Measurements from ENCODE around the gene TNS4. TPM values are rescaled to one million over a fixed set of nuclear protein-coding genes. Genes with fewer than 3 reads are reported as not detected.

TNS4 gene
- total RNA-seq, 2 experiments from 2014 or later, result 0.22 to 0.97 TPM

DNA sequence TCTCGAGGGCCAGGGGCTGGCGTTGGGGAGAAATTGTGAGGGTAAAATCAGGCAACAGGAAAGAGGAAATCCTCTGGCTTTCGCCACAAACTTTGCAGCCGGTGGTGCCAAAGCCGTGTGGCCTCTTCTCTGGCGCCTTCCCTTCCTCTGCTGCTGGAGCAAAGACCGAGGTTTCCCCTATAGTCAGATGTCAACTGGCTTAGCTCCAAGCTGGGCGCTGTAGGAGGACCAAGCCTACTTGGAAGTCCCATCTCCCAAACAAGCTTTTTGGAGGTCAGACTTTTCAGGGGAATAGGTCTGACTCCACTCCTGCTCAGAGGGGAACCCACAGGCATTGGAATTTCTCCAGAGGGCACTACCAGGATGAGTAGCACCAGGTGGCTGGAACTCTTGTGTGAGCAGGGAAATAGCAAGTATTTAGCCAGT, 53.2 kb downstream of the TNS4 start:
- H3K9me3 ChIP-seq (ENCODE audit: low read length), result no peaks in the 10 kb centered on the region
- no peaks in the 10 kb centered on the region for H3K9me2 ChIP-seq (ENCODE audit: insufficient read depth, low read length)
- CTCF ChIA-PET (ENCODE audit: unreplicated experiment), result no interaction called here
- no peak overlapping the region for H3K4me3 ChIP-seq (ENCODE audit: low read depth, low read length, poor library complexity, severe bottlenecking)
- POLR2A ChIA-PET, result no interaction called here
- DNase-seq (ENCODE audit: low spot score), result no peak
- H4K20me1 ChIP-seq (ENCODE audit: insufficient read depth, low read length), result no peaks in the 10 kb centered on the region
- no peaks in the 10 kb centered on the region for H3K36me3 ChIP-seq (ENCODE audit: insufficient read depth, low read length)
- BruUV-seq (replicated peaks), result no TSS peak
- no peaks in the 10 kb centered on the region for H3K79me2 ChIP-seq (ENCODE audit: insufficient read depth, low read depth, low read length)
- no peak overlapping the region for H2AFZ ChIP-seq (ENCODE audit: low read length)
- TF ChIP-seq, protein P1, sequence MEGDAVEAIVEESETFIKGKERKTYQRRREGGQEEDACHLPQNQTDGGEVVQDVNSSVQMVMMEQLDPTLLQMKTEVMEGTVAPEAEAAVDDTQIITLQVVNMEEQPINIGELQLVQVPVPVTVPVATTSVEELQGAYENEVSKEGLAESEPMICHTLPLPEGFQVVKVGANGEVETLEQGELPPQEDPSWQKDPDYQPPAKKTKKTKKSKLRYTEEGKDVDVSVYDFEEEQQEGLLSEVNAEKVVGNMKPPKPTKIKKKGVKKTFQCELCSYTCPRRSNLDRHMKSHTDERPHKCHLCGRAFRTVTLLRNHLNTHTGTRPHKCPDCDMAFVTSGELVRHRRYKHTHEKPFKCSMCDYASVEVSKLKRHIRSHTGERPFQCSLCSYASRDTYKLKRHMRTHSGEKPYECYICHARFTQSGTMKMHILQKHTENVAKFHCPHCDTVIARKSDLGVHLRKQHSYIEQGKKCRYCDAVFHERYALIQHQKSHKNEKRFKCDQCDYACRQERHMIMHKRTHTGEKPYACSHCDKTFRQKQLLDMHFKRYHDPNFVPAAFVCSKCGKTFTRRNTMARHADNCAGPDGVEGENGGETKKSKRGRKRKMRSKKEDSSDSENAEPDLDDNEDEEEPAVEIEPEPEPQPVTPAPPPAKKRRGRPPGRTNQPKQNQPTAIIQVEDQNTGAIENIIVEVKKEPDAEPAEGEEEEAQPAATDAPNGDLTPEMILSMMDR (conservative IDR thresholded peaks at IDR 0.05; ENCODE audit: low read length), result no peak
- no peak for TF ChIP-seq EZH2phosphoT487 (IDR thresholded peaks at IDR 0.05; ENCODE audit: borderline replicate concordance, low read depth, low read length)
- intact Hi-C loops (cut with micrococcal nuclease; ENCODE audit: unreplicated experiment), result no loop called here
- no peak overlapping the region for H3K27ac ChIP-seq (ENCODE audit: low read depth, low read length, poor library complexity, severe bottlenecking)
- no peak overlapping the region for H3K4me2 ChIP-seq (ENCODE audit: low read length)
- H3K4me1 ChIP-seq (ENCODE audit: insufficient read depth, low read length, poor library complexity, severe bottlenecking), result no peaks in the 10 kb centered on the region

- Histone ChIP-seq H2AFZ (ENCODE audit: low read length) (no peak overlapping the region), H3K79me2 (ENCODE audit: insufficient read depth, low read depth, low read length) (no peaks in the 10 kb centered on the region), H3K4me3 (ENCODE audit: low read depth, low read length, poor library complexity, severe bottlenecking) (no peak overlapping the region), H3K36me3 (ENCODE audit: insufficient read depth, low read length) (no peaks in the 10 kb centered on the region), H3K9me3 (ENCODE audit: low read length) (no peaks in the 10 kb centered on the region), H4K20me1 (ENCODE audit: insufficient read depth, low read length) (no peaks in the 10 kb centered on the region), H3K4me2 (ENCODE audit: low read length) (no peak overlapping the region), H3K27ac (ENCODE audit: low read depth, low read length, poor library complexity, severe bottlenecking) (no peak overlapping the region), H3K4me1 (ENCODE audit: insufficient read depth, low read length, poor library complexity, severe bottlenecking) (no peaks in the 10 kb centered on the region), H3K9me2 (ENCODE audit: insufficient read depth, low read length) (no peaks in the 10 kb centered on the region)
- ChIA-PET CTCF (ENCODE audit: unreplicated experiment) (interaction anchor here (0.6 kb wide), 1 partner anchor 354 kb away, joined by 3 read pairs; no protein-coding TSS in a partner anchor), POLR2A (no interaction called here)
- BruUV-seq (replicated peaks), result no TSS peak
- intact Hi-C loops (cut with micrococcal nuclease; ENCODE audit: unreplicated experiment), result no loop called here
- no peak for DNase-seq (ENCODE audit: low spot score)
- no peak for TF ChIP-seq EZH2phosphoT487 (IDR thresholded peaks at IDR 0.05; ENCODE audit: borderline replicate concordance, low read depth, low read length)
- TF ChIP-seq, protein P1 (conservative IDR thresholded peaks at IDR 0.05; ENCODE audit: low read length), result no peak
Measured at GRCh38 chr17:40447806-40448205, 53.6 kb downstream of the TNS4 start.

DNA sequence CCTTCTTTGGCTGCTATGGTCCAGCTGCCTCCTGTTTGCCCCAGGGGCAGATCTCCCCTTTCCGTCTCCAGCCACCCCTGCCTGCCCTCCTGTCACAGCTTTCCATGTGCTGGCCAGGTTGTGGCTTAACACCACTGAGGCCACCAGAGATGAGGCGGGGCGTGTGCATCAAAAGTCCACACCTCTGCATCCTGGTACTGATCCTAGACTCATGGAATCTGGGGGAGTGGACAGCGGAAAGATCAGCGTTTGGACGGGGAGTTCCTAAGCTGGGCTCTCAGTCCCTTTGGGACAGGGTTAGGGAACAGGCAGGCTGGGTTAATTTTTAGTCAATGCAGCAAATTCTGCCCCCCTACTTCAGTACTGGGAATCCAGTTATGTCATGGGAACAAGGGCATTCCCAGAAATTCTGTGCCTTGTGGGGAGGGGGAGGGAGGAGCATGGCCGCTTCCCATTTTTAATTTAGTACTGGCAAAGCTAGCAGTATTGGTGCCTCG, 54.2 kb downstream of the TNS4 start:
- ChIA-PET POLR2A (no interaction called here), CTCF (ENCODE audit: unreplicated experiment) (interaction anchor here (0.6 kb wide), 1 partner anchor 354 kb away, joined by 3 read pairs; no protein-coding TSS in a partner anchor)
- Histone ChIP-seq H4K20me1 (ENCODE audit: insufficient read depth, low read length) (no peaks in the 10 kb centered on the region), H3K79me2 (ENCODE audit: insufficient read depth, low read depth, low read length) (no peaks in the 10 kb centered on the region), H3K27ac (ENCODE audit: low read depth, low read length, poor library complexity, severe bottlenecking) (no peak overlapping the region), H3K9me2 (ENCODE audit: insufficient read depth, low read length) (no peaks in the 10 kb centered on the region), H3K4me2 (ENCODE audit: low read length) (no peak overlapping the region), H3K4me1 (ENCODE audit: insufficient read depth, low read length, poor library complexity, severe bottlenecking) (no peaks in the 10 kb centered on the region), H3K36me3 (ENCODE audit: insufficient read depth, low read length) (no peaks in the 10 kb centered on the region), H2AFZ (ENCODE audit: low read length) (no peak overlapping the region), H3K9me3 (ENCODE audit: low read length) (no peaks in the 10 kb centered on the region), H3K4me3 (ENCODE audit: low read depth, low read length, poor library complexity, severe bottlenecking) (no peak overlapping the region)
- no TSS peak for BruUV-seq (replicated peaks)
- DNase-seq (ENCODE audit: low spot score), result no peak
- TF ChIP-seq, protein P1 (conservative IDR thresholded peaks at IDR 0.05; ENCODE audit: low read length), result no peak
- intact Hi-C loops (cut with micrococcal nuclease; ENCODE audit: unreplicated experiment), result no loop called here
